Sigmoid colon (tissue), 7 donors: ENCODE measurements around the gene CIAO3. TPM values are rescaled to one million over a fixed set of nuclear protein-coding genes. Genes with fewer than 3 reads are reported as not detected.

Source experiments
- DNase-seq: peaks from one replicate; pipeline ENCODE4 v3.0.0-alpha.2; 2019
- H3K27ac ChIP-seq, 4 donors: fragments of 200-600 bp; sonication (generic); one replicate each; pipeline ENCODE4 v1.5.1; 2016 to 2019; ENCODE audit warnings: mild to moderate bottlenecking in 1 of 4
- H3K27me3 ChIP-seq, 3 donors: fragments of 200-600 bp; sonication (generic); one replicate each; pipeline ENCODE4 v1.5.1; 2019; ENCODE audit warnings: mild to moderate bottlenecking in 1 of 3
- H3K36me3 ChIP-seq, 4 donors: fragments of 200-600 bp; sonication (generic); one replicate each; pipeline ENCODE4 v1.5.1; 2016 to 2019
- H3K4me1 ChIP-seq, 4 donors: fragments of 200-600 bp; sonication (generic); one replicate each; pipeline ENCODE4 v1.5.1; 2017 to 2019
- H3K4me3 ChIP-seq, 4 donors: fragments of 200-600 bp; sonication (generic); one replicate each; pipeline ENCODE4 v1.5.1; 2017 to 2019; ENCODE audit warnings: mild to moderate bottlenecking in 2 of 4, moderate library complexity in 1 of 4
- H3K9me3 ChIP-seq, 4 donors: fragments of 200-600 bp in 3 of 4; sonication (generic) in 3 of 4; one replicate each; pipeline versions ENCODE4 v1.5.1 to v1.6.1; 2013 to 2019
- EP300 ChIP-seq, 4 donors: sonication (generic); formaldehyde crosslinking; IDR thresholded peaks; one replicate each; pipeline ENCODE4 v1.6.1; 2017; ENCODE audit warnings: antibody characterized with exemption in 4 of 4
- POLR2A ChIP-seq, 2 donors: fragments of 450-650 bp; IDR thresholded peaks; one replicate each; pipeline ENCODE4 v1.6.1; 2016; ENCODE audit warnings: antibody characterized with exemption in 2 of 2, mild to moderate bottlenecking in 2 of 2, moderate library complexity in 2 of 2
- POLR2AphosphoS5 ChIP-seq, 4 donors: sonication (generic); formaldehyde crosslinking; IDR thresholded peaks; one replicate each; pipeline ENCODE4 v1.6.1; 2017; ENCODE audit warnings: antibody characterized with exemption in 4 of 4
- WGBS, 2 donors: extraction: QIAGEN DNeasy Blood & Tissue Kit; methylation state at CpG; one replicate each; pipeline ENCODE4 v1.1.7; 2013; 5-methylcytosine and 5-hydroxymethylcytosine counted together
- intact Hi-C: fragments of 100-400 bp; cut with DNase I; formaldehyde crosslinking; loops from one replicate; pipeline ENCODE4 v1.15.1; 2023
- polyA plus RNA-seq, 3 donors: library from polyadenylated mRNA; stranded (reverse); fragments of 200-250 nt; gene quantifications; one replicate each; pipeline ENCODE4 v1.2.3, GENCODE V29; 2013
- total RNA-seq, 4 donors: library from RNA; depleted of rRNA; stranded (reverse); fragments of >200 nt; gene quantifications; one replicate each; pipeline ENCODE4 v1.1.0, GENCODE V29; 2016
- TF ChIP-seq, protein P1 (sequence below), 4 experiments: fragments of 450-650 bp in 3 of 4; fragments of 200-600 bp in 1 of 4; IDR thresholded peaks; one replicate each; pipeline ENCODE4 v1.5.1; 2016 to 2019; ENCODE audit warnings: antibody characterized with exemption in 4 of 4, mild to moderate bottlenecking in 3 of 4, moderate library complexity in 2 of 4
- donor health status: healthy with polysubstance abuse.
- donor health status: Bipolar disorder and iron deficiency.
- donor health status: healthy.

Gene CIAO3
- total and polyA plus RNA-seq, 7 donors: 18.6 to 51.0 (median 25.4) TPM

- TF ChIP-seq EP300 (IDR thresholded peaks at IDR 0.05) (no peak), POLR2AphosphoS5 (IDR thresholded peaks at IDR 0.05) (no peak), POLR2A (IDR thresholded peaks at IDR 0.05) (no peak)
- TF ChIP-seq, protein P1, sequence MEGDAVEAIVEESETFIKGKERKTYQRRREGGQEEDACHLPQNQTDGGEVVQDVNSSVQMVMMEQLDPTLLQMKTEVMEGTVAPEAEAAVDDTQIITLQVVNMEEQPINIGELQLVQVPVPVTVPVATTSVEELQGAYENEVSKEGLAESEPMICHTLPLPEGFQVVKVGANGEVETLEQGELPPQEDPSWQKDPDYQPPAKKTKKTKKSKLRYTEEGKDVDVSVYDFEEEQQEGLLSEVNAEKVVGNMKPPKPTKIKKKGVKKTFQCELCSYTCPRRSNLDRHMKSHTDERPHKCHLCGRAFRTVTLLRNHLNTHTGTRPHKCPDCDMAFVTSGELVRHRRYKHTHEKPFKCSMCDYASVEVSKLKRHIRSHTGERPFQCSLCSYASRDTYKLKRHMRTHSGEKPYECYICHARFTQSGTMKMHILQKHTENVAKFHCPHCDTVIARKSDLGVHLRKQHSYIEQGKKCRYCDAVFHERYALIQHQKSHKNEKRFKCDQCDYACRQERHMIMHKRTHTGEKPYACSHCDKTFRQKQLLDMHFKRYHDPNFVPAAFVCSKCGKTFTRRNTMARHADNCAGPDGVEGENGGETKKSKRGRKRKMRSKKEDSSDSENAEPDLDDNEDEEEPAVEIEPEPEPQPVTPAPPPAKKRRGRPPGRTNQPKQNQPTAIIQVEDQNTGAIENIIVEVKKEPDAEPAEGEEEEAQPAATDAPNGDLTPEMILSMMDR (IDR thresholded peaks at IDR 0.05): no peak
- intact Hi-C loops: no loop called here
- Histone ChIP-seq H3K4me3 (no peak overlapping the region), H3K36me3 (no peaks in the 10 kb centered on the region), H3K27ac (no peak overlapping the region), H3K27me3 (peaks cover 27 to 45% (median 30%) of the 10 kb centered on the region in 3 donors), H3K9me3 (no peaks in the 10 kb centered on the region), H3K4me1 (peaks cover 0 to 47% (median 39%) of the 10 kb centered on the region in 4 donors)
- no peak for DNase-seq
- WGBS, 2 donors: 21 to 74% methylated on average over 23 of the region's 23 CpGs
Measured at GRCh38 chr16:725463-726187, 15.2 kb downstream of the CIAO3 start.

GRCh38 chr16:725041-725376 lies 15.8 kb downstream of the CIAO3 start:
- H3K4me3 ChIP-seq: no peak overlapping the region
- H3K36me3 ChIP-seq: no peaks in the 10 kb centered on the region
- no peak for TF ChIP-seq POLR2A (IDR thresholded peaks at IDR 0.05)
- no peak for TF ChIP-seq POLR2AphosphoS5 (IDR thresholded peaks at IDR 0.05)
- no peak for TF ChIP-seq EP300 (IDR thresholded peaks at IDR 0.05)
- TF ChIP-seq, protein P1 (IDR thresholded peaks at IDR 0.05): no peak
- H3K9me3 ChIP-seq: no peaks in the 10 kb centered on the region
- H3K27ac ChIP-seq: no peak overlapping the region
- intact Hi-C loops: no loop called here
- H3K27me3 ChIP-seq: peaks cover 27 to 45% (median 30%) of the 10 kb centered on the region in 3 donors
- H3K4me1 ChIP-seq: peaks cover 0 to 53% (median 44%) of the 10 kb centered on the region in 4 donors
- DNase-seq: no peak
- 60 to 80% methylated on average over 7 of the region's 7 CpGs for WGBS, 2 donors

DNA sequence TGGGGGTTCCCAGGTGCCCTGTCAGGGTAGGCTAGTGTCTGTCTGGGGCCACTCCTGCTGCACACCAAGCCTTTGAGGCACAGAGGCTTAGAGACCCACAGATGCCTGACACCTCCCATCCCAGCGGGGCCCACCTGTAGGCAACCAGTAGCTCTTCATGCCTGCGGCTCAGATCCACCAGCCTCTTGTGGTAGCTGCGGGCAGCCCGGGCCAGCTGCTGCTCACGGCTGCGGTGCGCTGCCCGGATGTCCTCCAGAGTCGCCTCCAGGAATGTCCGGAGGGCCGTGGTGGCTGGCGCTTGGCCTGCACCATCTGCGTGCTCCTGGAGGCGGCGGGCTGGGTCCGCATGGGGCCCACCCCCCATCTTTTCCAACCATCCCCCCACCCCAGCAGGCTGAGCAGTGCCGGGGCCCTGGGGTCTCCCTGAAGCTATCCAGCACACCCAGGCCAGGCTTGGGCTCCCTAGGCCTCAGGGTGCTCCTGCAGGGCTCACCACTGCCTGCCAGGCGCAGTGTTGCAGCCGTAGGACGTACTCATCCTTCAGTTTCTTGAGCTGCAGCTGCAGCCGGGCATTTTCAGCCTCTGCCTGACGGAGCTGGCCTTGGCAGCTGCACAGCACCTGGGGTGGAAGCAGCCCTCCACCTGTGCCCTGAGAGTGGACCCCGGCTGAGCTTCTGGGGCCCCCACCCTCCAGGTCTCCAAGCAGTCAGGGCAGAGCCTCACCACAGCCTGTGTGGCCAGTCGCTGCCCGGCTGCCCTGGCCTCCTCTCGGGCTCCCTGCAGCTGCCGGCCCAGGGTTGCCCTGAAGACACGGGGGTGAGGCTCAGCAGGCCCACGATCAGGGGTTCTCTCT lies 16.4 kb downstream of the CIAO3 start:
- TF ChIP-seq POLR2A (IDR thresholded peaks at IDR 0.05) (no peak), EP300 (IDR thresholded peaks at IDR 0.05) (no peak), POLR2AphosphoS5 (IDR thresholded peaks at IDR 0.05) (no peak)
- TF ChIP-seq, protein P1 (IDR thresholded peaks at IDR 0.05): no peak
- no peak for DNase-seq
- peaks cover 0 to 58% (median 50%) of the 10 kb centered on the region in 4 donors for H3K4me1 ChIP-seq
- H3K4me3 ChIP-seq: no peak overlapping the region
- WGBS, 2 donors: 62 to 72% methylated on average over 29 of the region's 29 CpGs
- intact Hi-C loops: no loop called here
- peaks cover 27 to 44% (median 30%) of the 10 kb centered on the region in 3 donors for H3K27me3 ChIP-seq
- H3K36me3 ChIP-seq: no peaks in the 10 kb centered on the region
- no peak overlapping the region for H3K27ac ChIP-seq
- no peaks in the 10 kb centered on the region for H3K9me3 ChIP-seq

DNA sequence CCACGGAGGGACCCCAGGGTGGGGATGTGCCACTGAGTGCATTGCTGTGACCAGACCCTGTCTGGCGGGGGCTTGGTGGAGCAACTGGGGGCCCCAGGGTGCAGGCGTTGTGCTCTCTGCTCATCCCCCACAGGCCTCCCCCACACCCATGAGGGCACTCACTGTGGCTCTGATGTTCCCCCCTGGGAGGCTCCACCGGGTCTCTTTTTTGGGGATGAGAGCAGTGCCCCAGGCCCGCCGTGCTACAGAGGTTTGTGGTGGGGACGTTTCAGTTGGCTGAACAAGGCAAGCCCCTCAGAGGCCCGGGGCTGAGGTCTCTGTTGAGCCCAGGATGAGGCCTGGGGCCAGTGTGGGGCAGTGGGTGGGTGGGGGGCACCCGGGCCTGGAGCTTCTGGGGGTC lies 17.1 kb downstream of the CIAO3 start:
- WGBS, 2 donors: 76 to 84% methylated on average over 9 of the region's 9 CpGs
- no peak for DNase-seq
- Histone ChIP-seq H3K9me3 (no peaks in the 10 kb centered on the region), H3K27ac (no peak overlapping the region), H3K4me3 (no peak overlapping the region), H3K4me1 (peaks cover 0 to 56% (median 50%) of the 10 kb centered on the region in 4 donors), H3K27me3 (peaks cover 27 to 37% (median 28%) of the 10 kb centered on the region in 3 donors), H3K36me3 (no peaks in the 10 kb centered on the region)
- no peak for TF ChIP-seq EP300 (IDR thresholded peaks at IDR 0.05)
- TF ChIP-seq POLR2AphosphoS5 (IDR thresholded peaks at IDR 0.05): no peak
- TF ChIP-seq, protein P1 (IDR thresholded peaks at IDR 0.05): no peak
- TF ChIP-seq POLR2A (IDR thresholded peaks at IDR 0.05): no peak
- intact Hi-C loops: no loop called here
